SU-DHL-6 (cell line): ENCODE data around the gene INO80E.
"Not testable (repeated sequence)": the region's sequence is repeated elsewhere in the genome, so short reads cannot be mapped to it uniquely, and the experiment has no call there.

ENCODE experiments used
- H2AFZ ChIP-seq: fragments of 200-600 bp; sonication (generic); 2 replicates; pipeline ENCODE4 v1.6.1; 2014; ENCODE audit warnings: low read depth, mild to moderate bottlenecking, moderate library complexity, mixed read lengths, antibody characterized with exemption, low read length; ENCODE audit not compliant: severe bottlenecking
- H3F3A ChIP-seq: fragments of 200-600 bp; shearing (Covaris generic); 2 replicates; pipeline ENCODE4 v1.6.0; 2016; ENCODE audit warnings: antibody characterized with exemption, mild to moderate bottlenecking; ENCODE audit not compliant: insufficient read depth
- H3K27ac ChIP-seq: fragments of 200-600 bp; sonication (generic); 2 replicates; pipeline ENCODE4 v1.5.1; 2016; ENCODE audit warnings: low read depth, mild to moderate bottlenecking, low read length, moderate library complexity, mixed read lengths
- H3K27me3 ChIP-seq: fragments of 200-600 bp; sonication (generic), shearing (Covaris generic); 2 replicates; pipeline ENCODE4 v1.6.0; 2014; ENCODE audit warnings: mild to moderate bottlenecking, low read length
- H3K36me3 ChIP-seq: fragments of 200-600 bp; sonication (generic); 2 replicates; pipeline ENCODE4 v1.6.1; 2014; ENCODE audit warnings: mild to moderate bottlenecking, low read length, mixed read lengths
- H3K4me2 ChIP-seq: fragments of 300-600, 200-600 bp; shearing (Covaris generic), sonication (generic); 2 replicates; pipeline ENCODE4 v1.6.0; 2014; ENCODE audit warnings: low read length, low read depth, mild to moderate bottlenecking; ENCODE audit not compliant: poor library complexity, severe bottlenecking
- H3K4me3 ChIP-seq: fragments of 200-600 bp; sonication (generic); 2 replicates; pipeline ENCODE4 v1.5.1; 2014; ENCODE audit warnings: antibody characterized with exemption, low read length, mild to moderate bottlenecking, mixed read lengths; ENCODE audit not compliant: insufficient read depth, poor library complexity, severe bottlenecking
- H3K79me2 ChIP-seq: fragments of 200-600 bp; sonication (generic); 2 replicates; pipeline ENCODE4 v1.6.1; 2014; ENCODE audit warnings: mild to moderate bottlenecking, low read length, moderate library complexity; ENCODE audit not compliant: insufficient read depth
- H3K9ac ChIP-seq: fragments of 200-600 bp; sonication (generic); 2 replicates; pipeline ENCODE4 v1.7.0; 2014; ENCODE audit warnings: mild to moderate bottlenecking, low read length
- H3K9me2 ChIP-seq: fragments of 200-600 bp; sonication (generic); replicated peaks from 2 replicates; pipeline ENCODE4 v1.6.1; 2014; ENCODE audit warnings: low read length; ENCODE audit not compliant: insufficient read depth
- H3K9me3 ChIP-seq: fragments of 200-600 bp; sonication (generic); 2 replicates; pipeline ENCODE4 v1.6.1; 2014; ENCODE audit warnings: low read length, mixed read lengths; ENCODE audit not compliant: insufficient read depth
- H4K20me1 ChIP-seq: fragments of 200-600 bp; sonication (generic); 2 replicates; pipeline ENCODE4 v1.6.1; 2014; ENCODE audit warnings: low read depth, mild to moderate bottlenecking, antibody characterized with exemption, low read length, moderate library complexity, mixed read lengths
- EZH2phosphoT487 ChIP-seq: fragments of 200-600 bp; sonication (generic), shearing (Covaris generic); conservative IDR thresholded peaks from 2 replicates; pipeline ENCODE4 v1.6.1; 2018; ENCODE audit warnings: mild to moderate bottlenecking, antibody characterized with exemption, low read length, moderate library complexity, mixed read lengths
- TF ChIP-seq, protein P1 (sequence below): fragments of 200-600 bp; sonication (generic); IDR thresholded peaks from one replicate; pipeline ENCODE4 v1.5.1; 2017; ENCODE audit warnings: antibody characterized with exemption, mild to moderate bottlenecking, low read length, moderate library complexity; ENCODE audit not compliant: insufficient read depth, poor library complexity, severe bottlenecking

Gene INO80E

DNA sequence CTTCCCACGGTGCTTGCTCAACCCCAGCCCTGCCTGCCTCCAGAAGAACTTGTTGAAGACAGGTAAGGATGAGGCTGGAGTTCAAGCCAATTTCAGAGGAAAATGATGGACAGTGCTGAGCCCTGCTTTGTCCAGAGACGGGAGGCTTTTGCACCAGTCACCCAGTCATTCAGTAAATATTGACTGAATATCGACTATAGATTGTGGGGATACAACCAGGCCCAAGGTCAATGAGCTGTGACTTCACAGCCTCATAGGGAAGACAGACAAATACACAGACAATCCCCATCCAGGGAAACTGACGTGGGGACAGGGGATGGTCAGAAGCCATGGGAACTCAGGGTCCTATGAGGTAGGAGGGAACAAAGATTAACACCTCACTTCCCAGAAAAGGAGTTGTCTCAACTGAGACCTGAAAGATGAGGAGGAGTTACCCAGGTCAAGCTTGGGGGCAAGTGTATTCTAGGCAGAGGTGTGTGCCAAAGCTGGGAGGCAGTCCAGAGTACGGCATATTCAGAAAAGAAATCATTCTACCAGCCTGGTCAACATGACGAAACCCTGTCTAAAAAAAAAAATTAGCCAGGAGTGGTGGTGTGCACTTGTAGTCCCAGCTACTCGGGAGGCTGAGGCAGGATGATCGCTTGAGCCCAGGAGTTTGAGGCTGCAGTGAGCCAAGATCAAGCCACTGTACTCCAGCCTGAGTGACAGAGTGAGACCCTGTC lies 20.7 kb downstream of the INO80E start:
- H3K27ac ChIP-seq = no peak overlapping the region
- no peaks in the 10 kb centered on the region for H3K9me3 ChIP-seq
- H3K79me2 ChIP-seq = no peaks in the 10 kb centered on the region
- no peaks in the 10 kb centered on the region for H4K20me1 ChIP-seq
- H3F3A ChIP-seq = no peaks in the 10 kb centered on the region
- no peak overlapping the region for H3K4me2 ChIP-seq
- no peaks in the 10 kb centered on the region for H3K27me3 ChIP-seq
- no peak overlapping the region for H2AFZ ChIP-seq
- H3K4me3 ChIP-seq = no peak overlapping the region
- TF ChIP-seq, protein P1, sequence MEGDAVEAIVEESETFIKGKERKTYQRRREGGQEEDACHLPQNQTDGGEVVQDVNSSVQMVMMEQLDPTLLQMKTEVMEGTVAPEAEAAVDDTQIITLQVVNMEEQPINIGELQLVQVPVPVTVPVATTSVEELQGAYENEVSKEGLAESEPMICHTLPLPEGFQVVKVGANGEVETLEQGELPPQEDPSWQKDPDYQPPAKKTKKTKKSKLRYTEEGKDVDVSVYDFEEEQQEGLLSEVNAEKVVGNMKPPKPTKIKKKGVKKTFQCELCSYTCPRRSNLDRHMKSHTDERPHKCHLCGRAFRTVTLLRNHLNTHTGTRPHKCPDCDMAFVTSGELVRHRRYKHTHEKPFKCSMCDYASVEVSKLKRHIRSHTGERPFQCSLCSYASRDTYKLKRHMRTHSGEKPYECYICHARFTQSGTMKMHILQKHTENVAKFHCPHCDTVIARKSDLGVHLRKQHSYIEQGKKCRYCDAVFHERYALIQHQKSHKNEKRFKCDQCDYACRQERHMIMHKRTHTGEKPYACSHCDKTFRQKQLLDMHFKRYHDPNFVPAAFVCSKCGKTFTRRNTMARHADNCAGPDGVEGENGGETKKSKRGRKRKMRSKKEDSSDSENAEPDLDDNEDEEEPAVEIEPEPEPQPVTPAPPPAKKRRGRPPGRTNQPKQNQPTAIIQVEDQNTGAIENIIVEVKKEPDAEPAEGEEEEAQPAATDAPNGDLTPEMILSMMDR = no peak
- TF ChIP-seq EZH2phosphoT487 = no peak
- no peaks in the 10 kb centered on the region for H3K9me2 ChIP-seq
- H3K9ac ChIP-seq = no peak overlapping the region
- no peaks in the 10 kb centered on the region for H3K36me3 ChIP-seq

DNA sequence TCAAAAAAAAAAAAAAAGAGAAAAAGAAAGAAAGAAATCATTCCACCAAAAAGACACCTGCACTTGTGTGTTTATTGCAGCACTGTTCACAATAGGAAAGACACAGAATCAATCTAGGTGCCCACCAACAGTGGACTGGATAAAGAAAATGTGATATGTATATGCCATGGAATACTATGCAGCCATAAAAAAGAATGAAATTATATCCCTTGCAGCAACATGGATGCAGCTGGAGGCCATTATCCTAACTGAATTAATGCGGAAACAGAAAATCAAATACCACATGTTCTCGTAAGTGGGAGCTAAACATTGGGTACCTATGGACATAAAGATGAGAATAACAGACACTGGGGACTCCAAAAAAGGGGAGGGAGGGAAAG lies 21.2 kb downstream of the INO80E start:
- Histone ChIP-seq H4K20me1 (no peaks in the 10 kb centered on the region), H3K36me3 (no peaks in the 10 kb centered on the region), H2AFZ (no peak overlapping the region), H3K79me2 (no peaks in the 10 kb centered on the region), H3K9me2 (no peaks in the 10 kb centered on the region), H3K9me3 (no peaks in the 10 kb centered on the region), H3K27me3 (no peaks in the 10 kb centered on the region), H3K27ac (no peak overlapping the region), H3F3A (no peaks in the 10 kb centered on the region), H3K4me3 (no peak overlapping the region), H3K4me2 (no peak overlapping the region), H3K9ac (no peak overlapping the region)
- TF ChIP-seq EZH2phosphoT487 = no peak
- TF ChIP-seq, protein P1 = no peak

DNA sequence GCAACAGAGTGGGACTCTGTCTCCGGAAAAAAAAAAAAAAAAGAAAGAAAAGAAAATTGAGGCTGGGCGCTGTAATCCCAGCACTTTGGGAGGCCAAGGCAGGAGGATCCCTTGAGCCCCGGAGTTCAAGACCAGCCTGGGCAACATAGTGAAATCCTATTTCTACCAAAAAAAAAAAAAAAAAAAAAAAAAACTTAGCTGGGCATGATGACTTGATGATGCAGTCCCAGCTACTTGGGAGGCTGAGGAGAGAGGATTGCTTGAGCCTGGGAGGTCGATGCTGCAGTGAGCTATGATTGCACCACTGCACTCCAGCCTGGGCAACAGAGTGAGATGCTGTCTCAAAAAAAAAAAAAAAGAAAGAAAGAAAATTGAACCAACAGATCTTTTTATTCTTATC lies 21.9 kb downstream of the INO80E start:
- H3K27ac ChIP-seq, H3K9me3 ChIP-seq, H3F3A ChIP-seq, H4K20me1 ChIP-seq, H3K27me3 ChIP-seq, H3K4me3 ChIP-seq, H2AFZ ChIP-seq, H3K9me2 ChIP-seq, H3K36me3 ChIP-seq, H3K79me2 ChIP-seq, H3K4me2 ChIP-seq, H3K9ac ChIP-seq: not testable (repeated sequence)

DNA sequence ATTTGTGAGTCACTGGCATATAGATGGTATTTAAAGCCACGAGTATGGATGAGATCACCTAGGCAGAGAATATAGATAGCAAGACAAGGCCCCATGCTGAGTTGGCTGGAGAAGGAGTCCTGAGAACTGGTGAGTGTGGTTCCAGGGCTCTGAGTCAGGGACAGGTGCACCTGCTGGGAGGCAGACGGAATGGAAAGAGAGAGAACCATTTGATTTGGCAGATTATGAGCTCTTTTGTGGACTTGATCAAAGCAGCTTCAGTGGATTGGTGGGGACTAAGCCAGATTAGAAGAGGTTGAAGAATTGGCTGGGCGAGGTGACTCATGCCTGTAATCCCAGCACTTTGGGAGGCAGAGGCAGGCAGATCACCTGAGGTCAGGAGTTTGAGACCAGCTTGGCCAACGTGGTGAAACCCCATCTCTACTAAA lies 22.7 kb downstream of the INO80E start:
- H4K20me1 ChIP-seq = no peaks in the 10 kb centered on the region
- H3K9ac ChIP-seq = no peak overlapping the region
- H3K9me3 ChIP-seq = no peaks in the 10 kb centered on the region
- H3F3A ChIP-seq = no peaks in the 10 kb centered on the region
- H3K79me2 ChIP-seq = no peaks in the 10 kb centered on the region
- no peak overlapping the region for H3K4me3 ChIP-seq
- H3K4me2 ChIP-seq = no peak overlapping the region
- no peak overlapping the region for H3K27ac ChIP-seq
- no peak for TF ChIP-seq EZH2phosphoT487
- TF ChIP-seq, protein P1 = no peak
- no peaks in the 10 kb centered on the region for H3K36me3 ChIP-seq
- H3K27me3 ChIP-seq = no peaks in the 10 kb centered on the region
- no peak overlapping the region for H2AFZ ChIP-seq
- no peaks in the 10 kb centered on the region for H3K9me2 ChIP-seq
